Small intestine (tissue), 7 donors: ENCODE data around the gene ANKRD23. TPM values are rescaled to one million over a fixed set of nuclear protein-coding genes. Genes with fewer than 3 reads are reported as not detected.

ENCODE experiments used
- DNase-seq, 2 donors: peaks; one replicate each; pipeline versions ENCODE4 v3.0.0 to v3.0.0-alpha.2; 2013
- FAIRE-seq: peaks from 2 replicates; lab custom pipeline; 2012; peaks lifted over from hg19 to GRCh38; lab: Jason Lieb, UNC
- H3K27ac ChIP-seq, 3 donors: one replicate each; pipeline ENCODE4 v1.5.1; 2013; ENCODE audit warnings: low read length in 2 of 3, mild to moderate bottlenecking in 2 of 3, control low read depth in 1 of 3, inconsistent platforms in 1 of 3, low read depth in 1 of 3, moderate library complexity in 1 of 3
- H3K27me3 ChIP-seq, 3 donors: one replicate each; pipeline ENCODE4 v1.6.1; 2013; ENCODE audit warnings: low read length in 3 of 3, inconsistent platforms in 1 of 3; ENCODE audit not compliant: control insufficient read depth in 3 of 3, insufficient read depth in 3 of 3
- H3K36me3 ChIP-seq, 3 donors: one replicate each; pipeline ENCODE4 v1.6.1; 2013; ENCODE audit warnings: low read length in 3 of 3, inconsistent platforms in 1 of 3, low read depth in 1 of 3, mild to moderate bottlenecking in 1 of 3, moderate library complexity in 1 of 3; ENCODE audit not compliant: control insufficient read depth in 3 of 3, insufficient read depth in 2 of 3
- H3K4me1 ChIP-seq, 3 donors: one replicate each; pipeline ENCODE4 v1.6.1; 2013; ENCODE audit warnings: low read length in 2 of 3, inconsistent platforms in 1 of 3, low read depth in 1 of 3, mild to moderate bottlenecking in 1 of 3, moderate library complexity in 1 of 3; ENCODE audit not compliant: control insufficient read depth in 3 of 3, insufficient read depth in 2 of 3
- H3K4me3 ChIP-seq, 3 donors: one replicate each; pipeline ENCODE4 v1.5.1; 2013; ENCODE audit warnings: low read length in 3 of 3, control low read depth in 1 of 3, inconsistent platforms in 1 of 3, low read depth in 1 of 3, mild to moderate bottlenecking in 1 of 3, moderate library complexity in 1 of 3
- H3K9me3 ChIP-seq, 2 donors: one replicate each; pipeline ENCODE4 v1.6.1; 2013; ENCODE audit warnings: low read depth in 1 of 2, low read length in 1 of 2; ENCODE audit not compliant: control insufficient read depth in 2 of 2, insufficient read depth in 1 of 2
- WGBS, 3 donors: extraction: QIAGEN DNeasy Blood & Tissue Kit; methylation state at CpG; one replicate each; pipeline ENCODE4 v1.1.7; 2013; 5-methylcytosine and 5-hydroxymethylcytosine counted together
- polyA plus RNA-seq, 4 donors: library from polyadenylated mRNA; stranded (reverse) in 3 of 4; unstranded in 1 of 4; fragments of 200-250 nt in 3 of 4; fragments of 120-200 nt in 1 of 4; gene quantifications; one replicate each; pipeline versions ENCODE4 v1.2.1 to v1.2.3, GENCODE V29; 2013
- donor health status: healthy with polysubstance abuse.
- donor health status: control.
- donor health status: control.
- donor health status: Bipolar disorder and iron deficiency.
- donor health status: healthy.

The ANKRD23 gene
- polyA plus RNA-seq, 4 donors: 2.2 to 4.0 (median 3.2) TPM

DNA sequence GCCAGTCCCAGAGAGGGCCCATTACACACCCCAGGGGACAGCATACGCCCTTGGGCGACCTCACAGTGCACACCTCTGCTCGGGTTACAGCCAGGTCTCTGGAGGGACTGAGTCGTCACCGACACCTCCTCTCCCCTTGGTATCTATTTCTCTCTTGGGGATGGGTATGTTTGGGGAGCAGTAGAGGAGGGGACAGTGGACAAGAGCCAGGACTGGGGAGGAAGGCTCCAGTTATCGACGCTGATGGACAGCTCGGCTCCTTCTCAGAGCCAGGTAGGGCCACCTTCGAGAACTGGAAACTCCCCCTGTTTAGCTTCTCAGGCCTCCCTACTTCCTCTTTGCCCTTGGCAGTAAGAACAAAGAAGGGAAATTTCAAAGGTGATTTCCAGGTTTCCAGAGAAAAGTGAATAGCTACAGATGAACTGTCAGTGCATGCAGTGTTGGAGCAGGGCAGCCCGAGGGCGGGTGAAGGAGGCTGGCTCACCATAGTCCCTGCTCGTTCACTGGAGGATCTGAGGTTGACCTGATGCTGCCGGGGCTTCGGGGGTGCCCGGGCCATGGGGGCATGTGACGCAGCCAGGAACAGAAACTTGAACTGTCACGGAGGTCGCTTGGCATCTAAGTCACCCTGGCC is 30.5 kb upstream of the ANKRD23 start:
- Histone ChIP-seq H3K4me1 (peaks cover 0 to 32% (median 0%) of the 10 kb centered on the region in 3 donors), H3K4me3 (no peak overlapping the region), H3K9me3 (no peaks in the 10 kb centered on the region), H3K36me3 (no peaks in the 10 kb centered on the region), H3K27me3 (peaks cover 0 to 12% (median 0%) of the 10 kb centered on the region in 3 donors), H3K27ac (peak overlapping the region in 1 of 3 donors; percentile 73)
- DNase-seq: no peak
- 26 to 50% (median 33%) methylated on average over 18 of the region's 18 CpGs for WGBS, 3 donors
- FAIRE-seq: no peak

DNA sequence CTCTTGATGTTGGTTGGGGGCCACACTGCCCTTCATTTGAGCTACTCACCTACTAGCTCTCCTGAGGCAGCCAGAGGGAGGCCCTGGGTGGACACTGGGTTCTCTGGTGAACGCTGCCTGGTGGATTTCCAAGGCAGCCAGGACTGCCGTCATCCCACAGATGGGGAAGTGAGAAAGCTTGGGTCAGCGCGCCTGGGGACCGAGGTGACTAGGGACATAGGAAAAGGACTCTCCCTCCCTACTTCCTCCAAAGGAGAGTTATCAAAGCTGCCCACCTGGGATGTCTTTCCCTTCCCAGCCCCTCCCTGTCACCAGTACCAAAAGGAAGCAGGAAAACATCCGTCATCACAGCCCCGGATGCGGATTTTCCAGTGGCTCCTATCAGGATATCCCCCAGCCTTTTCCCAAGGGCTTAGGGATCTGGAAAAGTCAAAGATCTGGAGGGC is 29.9 kb upstream of the ANKRD23 start:
- H3K27ac ChIP-seq: peak overlapping the region in 1 of 3 donors; percentile 73
- DNase-seq: no peak
- H3K36me3 ChIP-seq: no peaks in the 10 kb centered on the region

GRCh38 chr2:96872591-96873349 is 28.9 kb upstream of the ANKRD23 start:
- Histone ChIP-seq H3K4me3 (no peak overlapping the region), H3K36me3 (peaks cover 0 to 3% (median 0%) of the 10 kb centered on the region in 3 donors), H3K27me3 (peaks cover 0 to 12% (median 0%) of the 10 kb centered on the region in 3 donors), H3K9me3 (no peaks in the 10 kb centered on the region), H3K4me1 (peaks cover 0 to 33% (median 3%) of the 10 kb centered on the region in 3 donors), H3K27ac (no peak overlapping the region)
- DNase-seq (no peak), FAIRE-seq (no peak)
- WGBS, 3 donors: 49 to 64% (median 55%) methylated on average over 14 of the region's 14 CpGs

More for the DNA sequence above, 29.9 kb upstream of the ANKRD23 start:
- no peak for FAIRE-seq
- H3K9me3 ChIP-seq: no peaks in the 10 kb centered on the region
- peaks cover 0 to 12% (median 0%) of the 10 kb centered on the region in 3 donors for H3K27me3 ChIP-seq
- H3K4me1 ChIP-seq: peaks cover 0 to 32% (median 0%) of the 10 kb centered on the region in 3 donors
- WGBS, 3 donors: 66 to 82% (median 70%) methylated on average over 8 of the region's 8 CpGs
- no peak overlapping the region for H3K4me3 ChIP-seq

DNA sequence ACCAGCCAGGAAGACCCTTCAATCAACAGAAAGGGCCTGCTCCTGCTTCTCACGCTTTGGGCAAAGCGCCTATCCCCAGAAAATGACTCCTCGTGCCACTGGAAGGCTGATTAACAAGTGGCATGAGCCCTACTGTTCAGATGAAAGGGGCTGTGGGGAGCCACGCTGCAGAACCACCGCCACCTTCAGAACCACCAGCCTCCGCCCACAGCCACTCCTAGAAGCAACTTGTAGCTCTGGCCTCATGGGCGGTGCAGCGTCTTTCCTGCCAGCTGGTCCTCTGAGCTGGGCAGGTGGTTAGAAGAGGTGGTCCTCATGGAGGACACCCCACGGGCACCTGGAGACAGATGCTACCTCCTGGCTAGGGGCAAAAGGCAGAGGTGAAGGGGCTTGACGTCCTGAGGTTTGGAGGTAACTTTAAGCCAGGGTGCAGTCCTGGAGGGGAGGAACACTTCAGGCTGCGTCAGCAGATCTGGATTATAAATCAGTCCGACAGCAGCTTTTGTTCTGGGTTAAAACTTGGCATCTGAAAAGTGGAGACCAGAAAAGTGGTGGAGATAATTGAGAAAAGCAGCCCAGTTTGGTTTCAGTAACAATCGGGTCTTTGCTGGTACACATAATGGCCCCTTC is 26.9 kb upstream of the ANKRD23 start:
- Histone ChIP-seq H3K4me3 (peak overlapping the region; percentile 76 to 96 (median 81)), H3K36me3 (peaks cover 0 to 23% (median 0%) of the 10 kb centered on the region in 3 donors), H3K27ac (peak overlapping the region in 2 of 3 donors; percentile 58 to 86), H3K9me3 (no peaks in the 10 kb centered on the region), H3K27me3 (peaks cover 0 to 12% (median 0%) of the 10 kb centered on the region in 3 donors), H3K4me1 (peaks cover 0 to 46% (median 6%) of the 10 kb centered on the region in 3 donors)
- FAIRE-seq (no peak), DNase-seq (peak; percentile 43 to 68)
- 4 to 11% (median 10%) methylated on average over 13 of the region's 13 CpGs for WGBS, 3 donors

DNA sequence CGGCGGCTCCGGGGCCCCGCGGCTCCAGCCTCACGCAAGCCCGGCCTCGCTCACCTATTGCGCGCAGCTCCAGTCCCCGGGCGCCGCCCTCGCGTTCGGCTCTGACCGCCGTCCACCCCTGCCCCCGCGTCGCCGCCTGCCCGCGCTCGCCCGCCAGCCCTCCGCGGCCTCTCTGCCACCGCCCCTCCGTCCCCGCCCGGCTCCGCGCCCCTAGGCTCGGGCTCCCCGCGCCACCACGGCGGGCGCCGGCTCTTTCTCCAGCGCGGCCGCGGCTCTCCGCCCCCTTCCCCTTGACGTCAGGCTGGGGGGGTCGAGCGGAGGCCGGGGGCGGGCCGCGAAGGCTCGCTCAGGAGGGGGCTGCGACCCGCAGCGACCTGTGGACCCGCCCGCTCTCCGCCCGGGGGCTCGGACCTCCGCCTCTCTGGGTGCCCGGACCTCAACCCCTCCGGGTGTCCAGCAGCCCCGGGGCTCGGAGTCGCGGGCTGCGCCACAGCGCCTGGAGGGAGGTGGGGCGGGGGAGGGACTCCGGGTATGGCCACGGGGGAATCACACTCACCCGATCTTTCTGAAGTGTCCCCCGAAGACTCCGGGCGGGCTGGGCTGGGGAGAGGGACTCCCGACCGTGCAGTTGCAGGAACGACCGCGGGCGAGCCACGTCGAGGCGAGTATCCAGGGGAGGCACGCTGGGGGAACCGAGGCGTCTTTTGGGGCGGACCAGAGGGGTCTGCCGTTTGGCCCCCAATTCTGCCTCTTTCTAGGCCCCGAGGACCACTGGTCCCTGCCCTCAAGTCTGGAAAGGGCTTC is 26.2 kb upstream of the ANKRD23 start, which contains the start of gene SEMA4C:
TSS of gene SEMA4C (minus strand) at position 259 of the 804 bp plus-strand sequence. CDS start 2,194 bp downstream, outside the sequence.
- 0 to 3% (median 1%) methylated on average over 30 to 93 of the region's 93 CpGs for WGBS, 3 donors
- peaks cover 0 to 10% (median 0%) of the 10 kb centered on the region in 3 donors for H3K27me3 ChIP-seq
- no peaks in the 10 kb centered on the region for H3K9me3 ChIP-seq
- H3K4me1 ChIP-seq: peaks cover 0 to 40% (median 6%) of the 10 kb centered on the region in 3 donors
- FAIRE-seq (no peak), DNase-seq (peak in 1 of 2 donors; percentile 82)
- H3K4me3 ChIP-seq: peak within 1 kb of the TSS; percentile 76 to 96 (median 81)
- H3K27ac ChIP-seq: peak within 1 kb of the TSS; percentile 43 to 91 (median 91)
- peaks cover 0 to 31% (median 0%) of the 10 kb centered on the region in 3 donors for H3K36me3 ChIP-seq

DNA sequence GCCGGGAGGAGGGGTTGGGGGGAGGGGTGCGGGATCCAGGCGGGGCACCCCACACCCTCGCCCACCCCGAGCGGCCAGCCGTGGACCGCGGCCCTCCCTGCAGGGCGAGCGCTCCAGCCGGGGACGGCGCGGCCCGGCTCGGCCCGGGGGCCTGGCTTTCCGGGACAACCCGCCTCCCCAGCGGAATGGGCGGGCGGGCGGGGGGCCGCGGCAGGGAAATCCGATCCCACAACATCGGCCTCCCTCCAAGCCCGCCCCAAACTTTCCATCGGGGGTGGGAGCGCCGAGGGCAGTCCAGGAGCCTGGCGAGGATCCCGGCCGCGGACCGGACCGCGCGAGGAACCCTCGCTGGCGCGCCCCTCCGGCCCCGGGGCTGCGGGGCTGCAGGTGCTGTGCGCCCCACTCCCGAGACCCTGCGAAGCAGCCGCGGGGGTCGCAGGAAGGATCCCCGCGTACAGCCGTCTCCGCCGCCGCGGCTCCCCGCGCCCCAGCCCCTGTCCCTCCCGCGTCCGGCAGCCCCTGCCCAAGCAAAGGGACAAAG is 25.5 kb upstream of the ANKRD23 start:
- Histone ChIP-seq H3K36me3 (peaks cover 0 to 37% (median 0%) of the 10 kb centered on the region in 3 donors), H3K4me3 (peak overlapping the region; percentile 76 to 96 (median 81)), H3K4me1 (peaks cover 0 to 36% (median 6%) of the 10 kb centered on the region in 3 donors), H3K27ac (peak overlapping the region; percentile 43 to 91 (median 91)), H3K9me3 (no peaks in the 10 kb centered on the region), H3K27me3 (peaks cover 0 to 5% (median 0%) of the 10 kb centered on the region in 3 donors)
- 0 to 4% (median 1%) methylated on average over 26 to 64 of the region's 64 CpGs for WGBS, 3 donors
- DNase-seq (peak in 1 of 2 donors; percentile 81), FAIRE-seq (no peak)

- DNase-seq (peak; percentile 42 to 93), FAIRE-seq (no peak)
- Histone ChIP-seq H3K9me3 (no peaks in the 10 kb centered on the region), H3K36me3 (peaks cover 0 to 44% (median 1%) of the 10 kb centered on the region in 3 donors), H3K27me3 (peaks cover 0 to under 1% (median 0%) of the 10 kb centered on the region in 3 donors), H3K27ac (peak overlapping the region; percentile 32 to 91 (median 91)), H3K4me1 (peaks cover 0 to 30% (median 6%) of the 10 kb centered on the region in 3 donors), H3K4me3 (peak overlapping the region; percentile 76 to 96 (median 81))
- WGBS, 3 donors: 0 to 1% (median 1%) methylated on average over 48 to 76 of the region's 76 CpGs
Observed at GRCh38 chr2:96868555-96869280, 24.9 kb upstream of the ANKRD23 start.
